Measurements from ENCODE around the gene CERK.

CERK gene

GRCh38 chr22:46677323-46678002 is 60.6 kb downstream of the CERK start:
- DNase-seq (ENCODE audit: low read depth): no peak

GRCh38 chr22:46676881-46677280 is 61.2 kb downstream of the CERK start:
- no peak for DNase-seq (ENCODE audit: low read depth)

- no peak for DNase-seq (ENCODE audit: low read depth)
Measured at GRCh38 chr22:46676479-46676878, 61.6 kb downstream of the CERK start.

- DNase-seq (ENCODE audit: low read depth): no peak
Measured at GRCh38 chr22:46675938-46676337, 62.1 kb downstream of the CERK start.

- DNase-seq (ENCODE audit: low read depth): no peak
Measured at GRCh38 chr22:46675479-46675878, 62.6 kb downstream of the CERK start.

GRCh38 chr22:46674906-46675305 is 63.1 kb downstream of the CERK start:
- DNase-seq (ENCODE audit: low read depth): no peak

- peak; percentile 87 for DNase-seq (ENCODE audit: low read depth)
Measured at GRCh38 chr22:46674367-46674781, 63.7 kb downstream of the CERK start.

- DNase-seq (ENCODE audit: low read depth): peak; percentile 13
Measured at GRCh38 chr22:46673662-46674236, 64.3 kb downstream of the CERK start.

GRCh38 chr22:46673205-46673604 is 64.8 kb downstream of the CERK start:
- DNase-seq (ENCODE audit: low read depth): no peak

GRCh38 chr22:46672731-46673130 is 65.3 kb downstream of the CERK start:
- DNase-seq (ENCODE audit: low read depth): no peak

GRCh38 chr22:46671824-46672432 is 66.1 kb downstream of the CERK start:
- DNase-seq (ENCODE audit: low read depth): no peak

GRCh38 chr22:46669201-46669600 is 68.9 kb downstream of the CERK start:
- no peak for DNase-seq (ENCODE audit: low read depth)

- no peak for DNase-seq (ENCODE audit: low read depth)
Measured at GRCh38 chr22:46668116-46668515, 69.9 kb downstream of the CERK start.

GRCh38 chr22:46667245-46667623 is 70.8 kb downstream of the CERK start:
- DNase-seq (ENCODE audit: low read depth): no peak

GRCh38 chr22:46666577-46667244 is 71.3 kb downstream of the CERK start:
- DNase-seq (ENCODE audit: low read depth): no peak

GRCh38 chr22:46665751-46666280 is 72.2 kb downstream of the CERK start:
- DNase-seq (ENCODE audit: low read depth): no peak

- DNase-seq (ENCODE audit: low read depth): no peak
Measured at GRCh38 chr22:46665151-46665695, 72.8 kb downstream of the CERK start.

- DNase-seq (ENCODE audit: low read depth): no peak
Measured at GRCh38 chr22:46664301-46664855, 73.7 kb downstream of the CERK start.

GRCh38 chr22:46663436-46664100 is 74.5 kb downstream of the CERK start:
- no peak for DNase-seq (ENCODE audit: low read depth)

GRCh38 chr22:46663001-46663400 is 75.1 kb downstream of the CERK start:
- no peak for DNase-seq (ENCODE audit: low read depth)

- no peak for DNase-seq (ENCODE audit: low read depth)
Measured at GRCh38 chr22:46662226-46662625, 75.8 kb downstream of the CERK start.
